K562 (cell line): Measurements from ENCODE around the gene ATP2A3.

Experiments
- CTCF ChIP-seq, 3 experiments: IDR thresholded peaks in 2 of 3; conservative IDR thresholded peaks in 1 of 3; 2 replicates each; pipeline ENCODE4 v1.5.1; 2011 to 2012; ENCODE audit warnings: low read length in 3 of 3, mild to moderate bottlenecking in 3 of 3, control low read depth in 2 of 3, improper control_type of control experiment in 1 of 3, inconsistent platforms in 1 of 3, low read depth in 1 of 3, mixed read lengths in 1 of 3, moderate library complexity in 1 of 3; ENCODE audit not compliant: insufficient read depth in 2 of 3
- ELF1 ChIP-seq: fragments of 200-800 bp; sonication (Bioruptor generic); IDR thresholded peaks from 2 replicates; pipeline ENCODE4 v1.6.1; 2016; ENCODE audit warnings: missing genetic modification characterization, missing compliant biosample characterization
- GTF3C2 ChIP-seq: IDR thresholded peaks from 3 replicates; pipeline ENCODE4 v1.6.1; 2011; ENCODE audit warnings: borderline replicate concordance, mild to moderate bottlenecking, moderate library complexity; ENCODE audit not compliant: insufficient read length; ENCODE audit errors: extremely low read depth
- HDAC2 ChIP-seq: fragments of 450-650 bp; IDR thresholded peaks from 2 replicates; pipeline ENCODE4 v1.6.1; 2016; ENCODE audit warnings: mild to moderate bottlenecking
- HDAC6 ChIP-seq: IDR thresholded peaks from 2 replicates; pipeline ENCODE4 v1.6.1; 2012; ENCODE audit warnings: low read depth, mild to moderate bottlenecking, control low read depth, inconsistent platforms, low read length, moderate library complexity
- HES1 ChIP-seq: fragments of 450-650 bp; IDR thresholded peaks from 2 replicates; pipeline ENCODE4 v1.6.1; 2016; ENCODE audit warnings: low read depth, mild to moderate bottlenecking, moderate library complexity
- MLX ChIP-seq, 2 experiments: fragments of 450-650 bp in 1 of 2; sonication (generic) in 1 of 2; formaldehyde crosslinking; conservative IDR thresholded peaks; 2 replicates each; pipeline versions ENCODE4 v1.4.0 to v1.8.1; 2020 to 2022; ENCODE audit warnings: mild to moderate bottlenecking in 1 of 2, missing genetic modification reagents in 1 of 2
- NFE2 ChIP-seq: IDR thresholded peaks from 2 replicates; pipeline ENCODE4 v1.6.1; 2014; ENCODE audit warnings: antibody characterized with exemption, low read depth
- POLR2AphosphoS5 ChIP-seq: IDR thresholded peaks from 2 replicates; pipeline ENCODE4 v1.6.1; 2011; ENCODE audit warnings: mild to moderate bottlenecking, low read depth, low read length, moderate library complexity; ENCODE audit not compliant: control insufficient read depth, insufficient read depth
- ZNF12 ChIP-seq: sonication (generic); formaldehyde crosslinking; IDR thresholded peaks from 2 replicates; pipeline ENCODE4 v1.4.0; 2020; ENCODE audit warnings: mild to moderate bottlenecking, missing genetic modification reagents

- TF ChIP-seq POLR2AphosphoS5, result no peak
- TF ChIP-seq HDAC6, result no peak
- no peak for TF ChIP-seq MLX (CRISPR knock-in tag; conservative IDR thresholded peaks at IDR 0.05)
- no peak for TF ChIP-seq HES1
- no peak for TF ChIP-seq CTCF (IDR thresholded peaks at IDR 0.05 in 2 of 3, conservative IDR thresholded peaks at IDR 0.05 in 1 of 3; ENCODE audit: insufficient read depth in 2 of 3, low read depth in 1 of 3, low read length in 3 of 3)
- TF ChIP-seq NFE2, result no peak
- TF ChIP-seq GTF3C2, result no peak
- TF ChIP-seq HDAC2, result no peak
- no peak for TF ChIP-seq ELF1
- no peak for TF ChIP-seq ZNF12
These were observed 83.3 kb downstream of the ATP2A3 start for GRCh38 chr17:3880983-3881382.
